Kidney epithelial cell (primary cell): ENCODE results near the gene TRAF5. TPM values are rescaled to one million over a fixed set of nuclear protein-coding genes. Genes with fewer than 3 reads are reported as not detected.

Source experiments
- DNase-seq: peaks from one replicate; pipeline ENCODE4 v3.0.0-alpha.2; 2010; ENCODE audit warnings: low read depth
- H3K27me3 ChIP-seq: 2 replicates; pipeline ENCODE4 v1.6.0; 2011; ENCODE audit warnings: low read length; ENCODE audit not compliant: control insufficient read depth, insufficient read depth
- H3K36me3 ChIP-seq: 2 replicates; pipeline ENCODE4 v1.5.1; 2011; ENCODE audit warnings: low read length; ENCODE audit not compliant: control insufficient read depth, insufficient read depth
- H3K4me3 ChIP-seq: 2 replicates; pipeline ENCODE4 v1.5.1; 2011; ENCODE audit warnings: low read depth, mild to moderate bottlenecking, control low read depth, low read length
- total RNA-seq: library from RNA; depleted of rRNA; stranded (reverse); fragments of >200 nt; gene quantifications from 2 replicates; pipeline ENCODE4 v1.2.3, GENCODE V29; 2015
- TF ChIP-seq, protein P1 (sequence below): IDR thresholded peaks from 2 replicates; pipeline ENCODE4 v1.5.1; 2011; ENCODE audit warnings: mild to moderate bottlenecking, moderate library complexity, low read length, control low read depth, inconsistent platforms; ENCODE audit not compliant: insufficient read depth, poor library complexity, severe bottlenecking

Gene TRAF5
- total RNA-seq, 1 donor from 2014 or later: 23.0 TPM

DNA sequence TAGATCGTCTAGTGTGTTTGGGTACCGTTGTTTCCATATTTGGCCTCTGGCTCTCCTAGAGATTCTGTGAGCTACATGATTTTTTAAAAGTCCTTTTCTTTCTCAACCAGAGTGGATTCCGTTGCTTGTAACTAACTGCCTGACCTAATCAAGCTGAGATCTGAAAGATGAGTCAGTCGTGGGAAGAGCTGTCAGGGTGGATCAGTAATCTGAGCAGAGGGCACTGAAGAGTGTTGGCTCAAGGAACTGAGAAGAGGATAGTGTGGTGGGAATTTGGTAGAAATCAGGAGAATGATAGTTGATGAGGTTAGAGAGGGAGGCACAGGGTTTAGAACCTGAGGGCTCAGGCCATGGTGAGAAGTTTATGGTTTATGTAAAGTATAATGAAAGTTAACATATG is 52.2 kb downstream of the TRAF5 start:
- TF ChIP-seq, protein P1, sequence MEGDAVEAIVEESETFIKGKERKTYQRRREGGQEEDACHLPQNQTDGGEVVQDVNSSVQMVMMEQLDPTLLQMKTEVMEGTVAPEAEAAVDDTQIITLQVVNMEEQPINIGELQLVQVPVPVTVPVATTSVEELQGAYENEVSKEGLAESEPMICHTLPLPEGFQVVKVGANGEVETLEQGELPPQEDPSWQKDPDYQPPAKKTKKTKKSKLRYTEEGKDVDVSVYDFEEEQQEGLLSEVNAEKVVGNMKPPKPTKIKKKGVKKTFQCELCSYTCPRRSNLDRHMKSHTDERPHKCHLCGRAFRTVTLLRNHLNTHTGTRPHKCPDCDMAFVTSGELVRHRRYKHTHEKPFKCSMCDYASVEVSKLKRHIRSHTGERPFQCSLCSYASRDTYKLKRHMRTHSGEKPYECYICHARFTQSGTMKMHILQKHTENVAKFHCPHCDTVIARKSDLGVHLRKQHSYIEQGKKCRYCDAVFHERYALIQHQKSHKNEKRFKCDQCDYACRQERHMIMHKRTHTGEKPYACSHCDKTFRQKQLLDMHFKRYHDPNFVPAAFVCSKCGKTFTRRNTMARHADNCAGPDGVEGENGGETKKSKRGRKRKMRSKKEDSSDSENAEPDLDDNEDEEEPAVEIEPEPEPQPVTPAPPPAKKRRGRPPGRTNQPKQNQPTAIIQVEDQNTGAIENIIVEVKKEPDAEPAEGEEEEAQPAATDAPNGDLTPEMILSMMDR: no peak
- H3K36me3 ChIP-seq: no peaks in the 10 kb centered on the region
- no peaks in the 10 kb centered on the region for H3K27me3 ChIP-seq
- DNase-seq: peak; percentile 55
- no peak overlapping the region for H3K4me3 ChIP-seq

DNA sequence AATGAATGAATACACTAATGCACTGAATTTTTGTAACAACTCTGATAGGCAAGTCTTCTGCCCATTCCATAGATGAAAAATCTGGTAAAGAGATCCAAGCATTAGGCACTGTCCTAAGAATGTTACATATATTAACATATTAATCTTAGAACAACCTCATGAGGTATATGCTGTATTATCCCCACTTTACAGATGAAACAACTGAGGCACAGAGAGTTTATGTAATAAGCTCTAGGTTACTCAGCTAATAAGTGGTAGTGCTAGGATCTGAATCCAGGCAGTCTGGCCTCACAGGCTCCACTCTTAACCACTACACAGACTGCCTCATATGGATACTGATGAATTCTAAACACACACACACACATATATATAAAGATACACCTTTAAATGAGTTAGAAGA is 52.8 kb downstream of the TRAF5 start:
- no peak for DNase-seq
- H3K27me3 ChIP-seq: no peaks in the 10 kb centered on the region
- TF ChIP-seq, protein P1: no peak
- H3K4me3 ChIP-seq: no peak overlapping the region
- H3K36me3 ChIP-seq: no peaks in the 10 kb centered on the region

DNA sequence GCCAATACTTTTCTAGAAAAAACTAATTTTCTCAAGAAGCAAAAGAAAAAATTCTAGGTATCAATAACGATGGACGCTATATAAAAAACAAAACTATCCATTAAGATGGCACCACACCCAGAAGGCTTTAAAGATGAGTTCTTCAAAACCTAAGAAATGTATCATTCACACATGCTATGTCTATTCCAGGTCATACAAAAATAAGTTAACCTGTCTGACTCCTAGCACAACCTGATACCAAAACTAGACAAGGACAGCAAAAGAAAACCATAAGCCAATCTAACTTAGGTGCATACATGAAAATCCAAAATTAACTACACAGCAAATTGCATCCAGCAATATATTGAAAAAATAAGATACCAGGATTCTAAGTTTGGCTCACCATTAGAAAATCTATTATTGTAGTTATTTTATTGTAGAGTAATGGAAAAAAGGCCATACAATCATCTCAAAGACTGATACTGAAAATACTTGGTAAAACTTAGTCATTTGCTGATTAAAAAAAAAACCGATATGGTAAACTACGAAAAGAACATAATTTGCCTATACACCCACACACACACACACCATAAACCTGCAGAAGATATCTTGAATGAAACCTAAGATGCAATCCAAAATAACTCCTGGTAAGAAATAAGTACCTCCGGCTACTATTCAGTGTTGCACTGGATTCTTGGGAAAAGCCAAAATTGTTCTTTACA is 55.0 kb downstream of the TRAF5 start:
- DNase-seq: no peak

DNA sequence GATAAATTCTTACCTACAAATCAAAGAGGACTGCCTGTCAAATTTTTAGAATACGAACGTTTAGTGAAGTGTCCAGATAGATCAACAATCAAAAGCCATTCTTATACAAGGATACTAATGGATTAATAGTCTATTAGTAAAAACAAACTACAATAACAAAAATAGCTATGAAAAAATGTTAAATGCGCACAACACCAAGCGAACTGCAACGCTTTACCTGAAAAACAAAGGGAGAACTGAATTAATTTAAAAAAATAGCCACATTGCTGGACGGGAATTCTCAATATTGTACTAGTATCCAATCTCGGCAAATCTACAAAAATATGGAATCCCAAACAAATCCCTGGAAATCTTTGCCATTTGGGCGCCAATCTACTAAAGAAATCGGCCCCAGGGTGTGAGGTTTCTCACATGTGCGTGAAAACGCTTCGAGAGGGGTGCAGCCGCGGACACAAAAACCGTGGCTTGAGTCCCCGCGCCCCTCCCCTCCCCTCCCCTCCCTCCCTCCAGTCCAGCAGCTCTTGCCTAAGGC is 55.6 kb downstream of the TRAF5 start:
- TF ChIP-seq, protein P1: no peak
- H3K4me3 ChIP-seq: peak overlapping the region; percentile 74
- H3K27me3 ChIP-seq: no peaks in the 10 kb centered on the region
- H3K36me3 ChIP-seq: no peaks in the 10 kb centered on the region
- DNase-seq: no peak

More for the DNA sequence above, 55.0 kb downstream of the TRAF5 start:
- no peak overlapping the region for H3K4me3 ChIP-seq
- no peaks in the 10 kb centered on the region for H3K36me3 ChIP-seq
- no peaks in the 10 kb centered on the region for H3K27me3 ChIP-seq
- TF ChIP-seq, protein P1: no peak

GRCh38 chr1:211382714-211383480 is 56.3 kb downstream of the TRAF5 start:
- Histone ChIP-seq H3K4me3 (peak overlapping the region; percentile 74), H3K27me3 (no peaks in the 10 kb centered on the region), H3K36me3 (no peaks in the 10 kb centered on the region)
- peak; percentile 69 for DNase-seq
- TF ChIP-seq, protein P1: no peak

DNA sequence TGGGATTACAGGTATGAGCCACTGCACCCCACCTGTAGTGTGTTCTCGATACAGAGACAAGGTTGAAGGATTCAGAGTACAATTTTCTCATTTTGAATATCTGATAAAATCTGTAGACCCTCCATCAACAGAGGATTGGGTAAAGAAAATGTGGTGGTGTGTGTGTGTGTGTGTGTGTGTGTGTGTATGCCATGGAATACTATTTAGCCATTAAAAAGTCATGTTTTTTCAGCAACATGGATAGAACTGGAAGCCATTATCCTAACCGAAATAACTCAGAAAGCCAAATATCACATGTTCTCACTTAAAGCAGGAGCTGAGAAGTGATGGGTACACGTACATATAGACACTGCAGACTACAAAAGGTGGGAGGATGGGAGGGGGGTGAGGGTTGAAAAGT is 57.9 kb downstream of the TRAF5 start:
- DNase-seq: no peak
- TF ChIP-seq, protein P1: no peak
- no peaks in the 10 kb centered on the region for H3K27me3 ChIP-seq
- no peak overlapping the region for H3K4me3 ChIP-seq
- no peaks in the 10 kb centered on the region for H3K36me3 ChIP-seq
